DND-41 (cell line): ENCODE measurements around the gene TREM1.

Experiments
- CTCF ChIP-seq: IDR thresholded peaks from 2 replicates; pipeline ENCODE4 v1.5.1; 2012; ENCODE audit warnings: borderline replicate concordance, low read length, moderate library complexity, mild to moderate bottlenecking; ENCODE audit not compliant: poor library complexity, severe bottlenecking; ENCODE audit errors: extremely low read depth
- EZH2 ChIP-seq: IDR thresholded peaks from 3 replicates; pipeline ENCODE4 v1.6.1; 2012; ENCODE audit warnings: borderline replicate concordance, low read depth, mild to moderate bottlenecking, moderate library complexity, low read length, inconsistent platforms; ENCODE audit not compliant: severe bottlenecking

DNA sequence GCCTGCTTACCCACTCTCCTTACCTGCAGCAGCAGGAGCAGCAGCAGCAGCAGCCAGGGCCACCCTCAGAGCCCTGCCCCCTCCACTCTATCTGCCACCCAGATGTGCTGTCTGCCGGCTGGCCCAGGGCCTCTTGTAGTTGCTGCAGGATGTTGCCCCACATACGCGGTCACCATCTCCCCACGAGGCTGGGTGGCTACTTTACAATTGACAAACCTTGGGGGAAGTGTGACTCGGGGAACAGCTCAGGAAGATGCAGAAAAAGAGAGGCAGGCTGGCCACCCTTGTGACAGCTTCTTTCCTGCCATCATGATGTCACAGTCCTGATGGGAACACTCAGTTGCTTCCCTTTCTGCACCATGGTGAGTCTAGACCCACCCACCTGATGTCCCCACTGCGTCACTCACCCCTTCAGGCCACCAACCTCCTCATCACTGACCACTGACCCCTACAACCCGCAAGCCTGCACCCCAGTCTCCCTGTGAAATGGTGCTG lies 14.5 kb downstream of the TREM1 start:
- TF ChIP-seq CTCF (no peak), EZH2 (no peak)
